Suprapubic skin (tissue), 3 donors: ENCODE results near the gene CLIC3.

Source experiments
- POLR2A ChIP-seq, 2 donors: fragments of 450-650 bp; IDR thresholded peaks; one replicate each; pipeline ENCODE4 v1.6.1; 2017; ENCODE audit warnings: antibody characterized with exemption in 2 of 2, mild to moderate bottlenecking in 2 of 2, moderate library complexity in 2 of 2
- TF ChIP-seq, protein P1 (sequence below), 2 donors: fragments of 200-600 bp in 1 of 2; fragments of 450-650 bp in 1 of 2; sonication (generic) in 1 of 2; IDR thresholded peaks; one replicate each; pipeline ENCODE4 v1.5.1; 2016 to 2019; ENCODE audit warnings: antibody characterized with exemption in 2 of 2, mild to moderate bottlenecking in 1 of 2, moderate library complexity in 1 of 2

DNA sequence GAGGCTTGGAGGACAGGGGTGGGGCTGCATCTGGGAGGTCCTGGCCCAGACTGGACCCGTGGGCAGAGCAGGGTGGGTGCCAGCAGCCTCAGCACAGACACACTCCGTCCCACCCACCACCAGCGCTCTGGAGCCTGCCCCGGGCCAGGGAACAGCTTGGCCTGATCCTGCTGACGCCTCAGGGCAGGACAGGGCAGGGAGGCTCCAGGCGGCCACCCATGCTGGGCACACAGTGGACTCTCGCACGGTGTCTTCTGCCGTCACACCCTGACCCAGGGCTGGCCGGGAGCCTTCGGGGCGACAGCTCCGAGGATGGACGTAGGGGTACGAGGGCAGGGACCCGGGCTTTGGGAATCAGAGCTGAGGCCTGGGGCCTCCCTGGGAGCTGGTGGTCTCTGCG is 27.2 kb downstream of the CLIC3 start:
- TF ChIP-seq, protein P1, sequence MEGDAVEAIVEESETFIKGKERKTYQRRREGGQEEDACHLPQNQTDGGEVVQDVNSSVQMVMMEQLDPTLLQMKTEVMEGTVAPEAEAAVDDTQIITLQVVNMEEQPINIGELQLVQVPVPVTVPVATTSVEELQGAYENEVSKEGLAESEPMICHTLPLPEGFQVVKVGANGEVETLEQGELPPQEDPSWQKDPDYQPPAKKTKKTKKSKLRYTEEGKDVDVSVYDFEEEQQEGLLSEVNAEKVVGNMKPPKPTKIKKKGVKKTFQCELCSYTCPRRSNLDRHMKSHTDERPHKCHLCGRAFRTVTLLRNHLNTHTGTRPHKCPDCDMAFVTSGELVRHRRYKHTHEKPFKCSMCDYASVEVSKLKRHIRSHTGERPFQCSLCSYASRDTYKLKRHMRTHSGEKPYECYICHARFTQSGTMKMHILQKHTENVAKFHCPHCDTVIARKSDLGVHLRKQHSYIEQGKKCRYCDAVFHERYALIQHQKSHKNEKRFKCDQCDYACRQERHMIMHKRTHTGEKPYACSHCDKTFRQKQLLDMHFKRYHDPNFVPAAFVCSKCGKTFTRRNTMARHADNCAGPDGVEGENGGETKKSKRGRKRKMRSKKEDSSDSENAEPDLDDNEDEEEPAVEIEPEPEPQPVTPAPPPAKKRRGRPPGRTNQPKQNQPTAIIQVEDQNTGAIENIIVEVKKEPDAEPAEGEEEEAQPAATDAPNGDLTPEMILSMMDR (IDR thresholded peaks at IDR 0.05) = no peak
- no peak for TF ChIP-seq POLR2A (IDR thresholded peaks at IDR 0.05)
